Natural killer cell (primary cell): ENCODE measurements around the gene WDFY3. TPM values are rescaled to one million over a fixed set of nuclear protein-coding genes. Genes with fewer than 3 reads are reported as not detected.
"Not testable (repeated sequence)": the region's sequence is repeated elsewhere in the genome, so short reads cannot be mapped to it uniquely, and the experiment has no call there.

ENCODE experiments used
- ATAC-seq, 3 donors: fragments of 150-1000 bp in 2 of 3; fragments of 200-7000 bp in 1 of 3; cut with Tn5 transposase; 1 replicate in 1 of 3; 2 replicates in 2 of 3; pipeline ENCODE4 v1.10.0; 2021; ENCODE audit warnings: mild to moderate bottlenecking in 2 of 3, moderate library complexity in 2 of 3
- DNase-seq, 2 donors: peaks; one replicate each; pipeline versions ENCODE4 v3.0.0 to v3.0.0-alpha.2; 2013 to 2021; ENCODE audit warnings: mixed read lengths in 1 of 2
- H3K27ac ChIP-seq: one replicate; pipeline ENCODE4 v1.5.1; 2013; ENCODE audit warnings: mild to moderate bottlenecking, low read length
- H3K27me3 ChIP-seq: one replicate; pipeline ENCODE4 v1.6.1; 2013; ENCODE audit warnings: low read length; ENCODE audit not compliant: control insufficient read depth, insufficient read depth
- H3K36me3 ChIP-seq: one replicate; pipeline ENCODE4 v1.6.1; 2013; ENCODE audit warnings: low read length; ENCODE audit not compliant: control insufficient read depth, insufficient read depth
- H3K4me1 ChIP-seq: one replicate; pipeline ENCODE4 v1.6.1; 2013; ENCODE audit warnings: low read length; ENCODE audit not compliant: control insufficient read depth, insufficient read depth
- H3K4me3 ChIP-seq: one replicate; pipeline ENCODE4 v1.5.1; 2013; ENCODE audit warnings: low read length
- H3K9me3 ChIP-seq: one replicate; pipeline ENCODE4 v1.6.1; 2013; ENCODE audit warnings: low read length; ENCODE audit not compliant: control insufficient read depth, insufficient read depth
- H3K27ac Mint-ChIP-seq, 2 donors: one replicate each; pipeline ENCODE4 v1.8.0; 2022; ENCODE audit warnings: mild to moderate bottlenecking in 2 of 2, mixed read lengths in 2 of 2, moderate library complexity in 1 of 2
- H3K27me3 Mint-ChIP-seq, 2 donors: one replicate each; pipeline ENCODE4 v1.8.0; 2022; ENCODE audit warnings: low read depth in 2 of 2, mixed read lengths in 2 of 2
- H3K36me3 Mint-ChIP-seq: one replicate; pipeline ENCODE4 v1.8.0; 2022; ENCODE audit warnings: mixed read lengths
- H3K4me1 Mint-ChIP-seq, 2 donors: one replicate each; pipeline ENCODE4 v1.8.0; 2022; ENCODE audit warnings: mixed read lengths in 2 of 2
- H3K4me3 Mint-ChIP-seq: one replicate; pipeline ENCODE4 v1.8.0; 2022; ENCODE audit warnings: mild to moderate bottlenecking, moderate library complexity, mixed read lengths
- H3K9me3 Mint-ChIP-seq, 2 donors: one replicate each; pipeline ENCODE4 v1.8.0; 2022; ENCODE audit warnings: mixed read lengths in 2 of 2
- WGBS: methylation state at CpG from one replicate; pipeline ENCODE4 v1.1.7; 2013; ENCODE audit warnings: missing lambda C conversion rate; ENCODE audit not compliant: insufficient coverage; 5-methylcytosine and 5-hydroxymethylcytosine counted together
- intact Hi-C: fragments of 100-400 bp; cut with micrococcal nuclease; formaldehyde crosslinking; loops from one replicate; pipeline ENCODE4 v1.14.2; 2022
- total RNA-seq, 4 donors: library from RNA; stranded (reverse); fragments of 120-200 nt in 1 of 4; gene quantifications; one replicate each; pipeline versions ENCODE4 v1.2.3 to v1.2.4, GENCODE V29; 2013 to 2022
- TF ChIP-seq, protein P1 (sequence below): fragments of 200-600 bp; IDR thresholded peaks from one replicate; pipeline ENCODE4 v1.8.0; 2022; ENCODE audit warnings: antibody characterized with exemption

The WDFY3 gene
- total RNA-seq, 3 donors from 2014 or later (not counting 1 experiment from before 2014, with no cell fraction given) = 2.5 to 7.2 (median 6.0) TPM

- Mint-ChIP-seq H3K4me3 (no peak overlapping the region), H3K27me3 (no peaks in the 10 kb centered on the region), H3K9me3 (peaks cover 7 to 8% of the 10 kb centered on the region in 2 donors), H3K4me1 (no peaks in the 10 kb centered on the region), H3K36me3 (no peaks in the 10 kb centered on the region), H3K27ac (no peak overlapping the region)
- TF ChIP-seq, protein P1, sequence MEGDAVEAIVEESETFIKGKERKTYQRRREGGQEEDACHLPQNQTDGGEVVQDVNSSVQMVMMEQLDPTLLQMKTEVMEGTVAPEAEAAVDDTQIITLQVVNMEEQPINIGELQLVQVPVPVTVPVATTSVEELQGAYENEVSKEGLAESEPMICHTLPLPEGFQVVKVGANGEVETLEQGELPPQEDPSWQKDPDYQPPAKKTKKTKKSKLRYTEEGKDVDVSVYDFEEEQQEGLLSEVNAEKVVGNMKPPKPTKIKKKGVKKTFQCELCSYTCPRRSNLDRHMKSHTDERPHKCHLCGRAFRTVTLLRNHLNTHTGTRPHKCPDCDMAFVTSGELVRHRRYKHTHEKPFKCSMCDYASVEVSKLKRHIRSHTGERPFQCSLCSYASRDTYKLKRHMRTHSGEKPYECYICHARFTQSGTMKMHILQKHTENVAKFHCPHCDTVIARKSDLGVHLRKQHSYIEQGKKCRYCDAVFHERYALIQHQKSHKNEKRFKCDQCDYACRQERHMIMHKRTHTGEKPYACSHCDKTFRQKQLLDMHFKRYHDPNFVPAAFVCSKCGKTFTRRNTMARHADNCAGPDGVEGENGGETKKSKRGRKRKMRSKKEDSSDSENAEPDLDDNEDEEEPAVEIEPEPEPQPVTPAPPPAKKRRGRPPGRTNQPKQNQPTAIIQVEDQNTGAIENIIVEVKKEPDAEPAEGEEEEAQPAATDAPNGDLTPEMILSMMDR = no peak
- WGBS = no CpG with 5 or more reads among the region's 2 CpGs
- Histone ChIP-seq H3K4me1 (no peaks in the 10 kb centered on the region), H3K27ac (no peak overlapping the region), H3K27me3 (no peaks in the 10 kb centered on the region), H3K36me3 (no peaks in the 10 kb centered on the region), H3K9me3 (no peaks in the 10 kb centered on the region), H3K4me3 (no peak overlapping the region)
- intact Hi-C loops = no loop called here
- DNase-seq = no peak
- no peak for ATAC-seq
These were observed 118.5 kb downstream of the WDFY3 start for GRCh38 chr4:84847978-84848377.

GRCh38 chr4:84846985-84847384, 119.5 kb downstream of the WDFY3 start:
- Mint-ChIP-seq H3K4me1 (no peaks in the 10 kb centered on the region), H3K27ac (no peak overlapping the region), H3K36me3 (no peaks in the 10 kb centered on the region), H3K27me3 (no peaks in the 10 kb centered on the region), H3K4me3 (no peak overlapping the region), H3K9me3 (peaks cover 7 to 8% of the 10 kb centered on the region in 2 donors)
- ATAC-seq = no peak
- TF ChIP-seq, protein P1 = no peak
- no peak for DNase-seq
- Histone ChIP-seq H3K27ac (no peak overlapping the region), H3K4me1 (no peaks in the 10 kb centered on the region), H3K27me3 (no peaks in the 10 kb centered on the region), H3K36me3 (no peaks in the 10 kb centered on the region), H3K4me3 (no peak overlapping the region), H3K9me3 (no peaks in the 10 kb centered on the region)
- intact Hi-C loops = no loop called here
- 80% methylated on average over 1 of the region's 1 CpG for WGBS

GRCh38 chr4:84841435-84841834, 125.1 kb downstream of the WDFY3 start:
- ATAC-seq (no peak), DNase-seq (no peak)
- Histone ChIP-seq H3K36me3 (no peaks in the 10 kb centered on the region), H3K4me1 (no peaks in the 10 kb centered on the region), H3K27me3 (no peaks in the 10 kb centered on the region), H3K9me3 (no peaks in the 10 kb centered on the region), H3K27ac (no peak overlapping the region), H3K4me3 (no peak overlapping the region)
- TF ChIP-seq, protein P1 = no peak
- Mint-ChIP-seq H3K4me1 (no peaks in the 10 kb centered on the region), H3K4me3 (no peak overlapping the region), H3K27me3 (no peaks in the 10 kb centered on the region), H3K36me3 (no peaks in the 10 kb centered on the region), H3K27ac (no peak overlapping the region), H3K9me3 (peaks cover 2 to 3% of the 10 kb centered on the region in 2 donors)
- 100% methylated on average over 1 of the region's 1 CpG for WGBS
- intact Hi-C loops = no loop called here

DNA sequence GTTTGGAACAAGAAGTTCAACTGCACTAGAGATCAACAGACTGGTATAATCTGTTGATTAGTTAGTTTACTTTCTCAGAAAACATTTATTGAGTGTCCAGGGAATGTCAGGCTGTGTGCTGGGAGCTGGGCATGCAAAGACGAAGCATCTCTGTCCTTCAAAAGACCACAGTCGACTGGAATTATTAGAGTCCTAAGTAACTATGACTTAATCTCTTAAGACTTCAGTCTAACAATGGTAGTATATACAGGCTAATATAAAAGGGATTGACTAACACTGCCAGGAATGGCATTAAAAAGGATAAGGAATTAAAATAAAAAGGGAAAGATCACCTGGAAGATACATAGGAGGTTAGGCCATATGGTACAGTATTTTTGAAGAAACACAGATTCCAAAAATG, 128.7 kb downstream of the WDFY3 start:
- no peaks in the 10 kb centered on the region for H3K36me3 ChIP-seq
- Mint-ChIP-seq H3K36me3 (no peaks in the 10 kb centered on the region), H3K9me3 (peaks cover 8 to 10% of the 10 kb centered on the region in 2 donors), H3K27ac (no peak overlapping the region), H3K27me3 (no peaks in the 10 kb centered on the region), H3K4me3 (no peak overlapping the region), H3K4me1 (no peaks in the 10 kb centered on the region)
- no peaks in the 10 kb centered on the region for H3K27me3 ChIP-seq
- no peak overlapping the region for H3K4me3 ChIP-seq
- TF ChIP-seq, protein P1 = no peak
- intact Hi-C loops = no loop called here
- ATAC-seq = no peak
- 90% methylated on average over 2 of the region's 2 CpGs for WGBS
- no peaks in the 10 kb centered on the region for H3K4me1 ChIP-seq
- no peaks in the 10 kb centered on the region for H3K9me3 ChIP-seq
- H3K27ac ChIP-seq = no peak overlapping the region
- no peak for DNase-seq

DNA sequence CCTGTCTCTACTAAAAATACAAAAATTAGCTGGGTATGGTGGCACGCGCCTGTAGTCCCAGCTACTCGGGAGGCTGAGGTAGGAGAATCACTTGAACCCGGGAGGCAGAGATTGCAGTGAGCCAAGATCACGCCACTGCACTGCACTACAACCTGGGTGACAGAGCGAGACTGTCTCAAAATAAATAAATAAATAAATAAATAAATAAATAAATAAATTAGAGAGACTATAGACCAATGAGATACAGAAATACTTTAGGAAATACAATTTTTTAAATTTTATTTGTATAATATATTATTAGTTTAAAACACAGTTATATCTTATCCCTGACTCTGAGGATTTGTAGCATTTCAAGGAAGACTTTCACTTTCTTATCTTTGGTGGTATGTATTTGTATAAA, 136.9 kb downstream of the WDFY3 start:
- ATAC-seq, DNase-seq, H3K27ac Mint-ChIP-seq, H3K27ac ChIP-seq, H3K27me3 ChIP-seq, H3K36me3 ChIP-seq, H3K4me3 Mint-ChIP-seq, H3K27me3 Mint-ChIP-seq, H3K4me1 ChIP-seq, intact Hi-C loops, H3K4me3 ChIP-seq, H3K36me3 Mint-ChIP-seq, H3K9me3 Mint-ChIP-seq, H3K9me3 ChIP-seq, H3K4me1 Mint-ChIP-seq: not testable (repeated sequence)
- WGBS = no CpG with 5 or more reads among the region's 6 CpGs
